ENCODE measurements around the gene SPHK2.

DNA sequence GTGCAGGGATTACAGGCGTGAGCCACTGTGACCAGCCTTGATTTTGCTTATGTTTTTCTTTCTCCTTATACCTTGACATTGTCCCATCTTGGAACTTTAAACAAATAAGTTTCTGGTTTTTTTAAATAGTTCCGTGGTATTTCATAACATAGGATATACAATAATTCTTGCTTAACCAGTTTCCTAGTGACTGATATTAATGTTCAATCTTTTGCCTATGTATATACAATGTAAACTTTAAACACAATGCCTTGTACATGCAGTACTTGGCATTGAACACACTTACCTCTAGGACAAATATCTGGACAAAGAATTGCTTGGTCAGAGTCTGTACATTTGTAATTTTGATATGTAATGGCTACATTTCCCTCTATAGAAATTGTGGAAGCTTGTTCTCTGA is 37.1 kb upstream of the SPHK2 start:
- TF ChIP-seq CTCF (IDR thresholded peaks at IDR 0.05) (no peak), POLR2AphosphoS5 (IDR thresholded peaks at IDR 0.05) (no peak)

Data from suprapubic skin (tissue), 3 donors.